ENCODE data around the gene DARS2.

DARS2 gene

DNA sequence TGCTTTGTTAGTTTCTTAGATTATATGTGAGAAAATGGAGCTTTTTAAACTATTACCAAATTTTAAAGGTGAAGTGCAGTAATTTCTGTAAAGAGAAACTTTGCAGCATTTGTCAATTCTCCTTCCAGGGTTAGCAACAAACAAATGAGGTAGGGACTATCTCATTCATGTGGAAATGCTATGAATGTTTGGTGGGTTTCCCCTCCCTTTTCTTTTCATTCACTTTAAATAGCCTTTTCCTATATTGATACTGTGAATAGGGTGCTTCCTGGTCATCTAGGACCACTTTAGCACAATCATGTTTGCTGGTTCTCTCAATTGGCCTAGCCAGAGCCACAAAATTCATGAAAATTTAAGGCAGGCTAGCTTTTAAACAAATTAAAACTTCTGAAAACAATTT is 64.3 kb downstream of the DARS2 start:
- no peak for DNase-seq

DNA sequence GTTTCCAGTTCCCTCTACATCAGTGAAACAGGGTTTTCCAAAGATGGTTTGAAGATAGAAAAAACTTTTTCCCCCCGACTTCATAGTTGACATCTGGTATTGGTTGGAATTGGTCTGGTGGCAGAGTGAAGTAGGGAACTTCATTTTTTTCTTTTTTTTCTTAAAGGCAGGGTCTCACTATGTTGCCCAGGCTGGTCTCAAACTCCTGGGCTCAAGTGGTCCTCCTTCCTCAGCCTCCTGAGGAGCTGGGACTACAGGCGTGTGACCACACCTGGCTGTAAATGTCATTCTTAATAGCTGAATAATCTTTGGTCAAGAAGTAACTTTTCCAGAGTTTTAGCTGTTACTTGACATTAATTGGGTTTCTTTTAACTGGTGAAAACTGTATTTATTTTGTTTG is 65.4 kb downstream of the DARS2 start:
- no peak for DNase-seq

DNA sequence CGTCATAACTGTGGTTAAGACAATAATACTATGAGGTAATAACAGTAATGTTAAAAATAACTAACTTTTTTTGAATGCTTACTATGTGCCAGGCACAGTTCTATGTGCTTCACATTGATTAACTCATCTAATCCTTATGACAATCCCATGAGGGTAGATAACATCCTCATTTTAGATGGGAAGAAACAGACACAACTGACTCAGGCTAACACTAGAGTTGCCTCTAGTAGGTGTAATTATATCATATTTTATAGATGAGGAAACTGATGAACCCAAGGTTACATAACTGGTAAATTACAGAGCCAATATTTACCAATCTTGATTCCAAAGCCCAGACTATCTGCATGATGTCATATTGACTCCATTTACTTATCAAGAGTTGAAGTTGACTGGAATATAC is 69.1 kb downstream of the DARS2 start:
- DNase-seq = no peak

DNA sequence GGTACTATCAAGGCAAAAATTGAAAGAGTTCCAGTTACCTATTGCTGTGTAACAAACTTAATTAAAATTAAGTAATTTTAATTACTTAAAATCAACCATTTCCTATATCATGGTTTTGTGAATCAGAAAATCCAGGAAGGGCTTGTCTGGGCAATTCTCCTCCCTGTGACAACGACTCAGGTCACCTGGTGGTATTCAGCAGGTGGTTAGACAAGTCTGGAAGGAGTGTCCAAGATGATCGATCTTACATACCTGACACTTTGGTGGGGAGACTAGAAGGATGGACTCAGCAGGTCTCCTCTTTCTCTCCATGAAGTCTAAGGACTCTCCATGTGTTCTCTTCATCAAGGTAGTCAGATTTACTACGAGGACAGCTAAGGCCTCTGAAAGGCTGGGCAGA is 69.7 kb downstream of the DARS2 start:
- no peak for DNase-seq

DNA sequence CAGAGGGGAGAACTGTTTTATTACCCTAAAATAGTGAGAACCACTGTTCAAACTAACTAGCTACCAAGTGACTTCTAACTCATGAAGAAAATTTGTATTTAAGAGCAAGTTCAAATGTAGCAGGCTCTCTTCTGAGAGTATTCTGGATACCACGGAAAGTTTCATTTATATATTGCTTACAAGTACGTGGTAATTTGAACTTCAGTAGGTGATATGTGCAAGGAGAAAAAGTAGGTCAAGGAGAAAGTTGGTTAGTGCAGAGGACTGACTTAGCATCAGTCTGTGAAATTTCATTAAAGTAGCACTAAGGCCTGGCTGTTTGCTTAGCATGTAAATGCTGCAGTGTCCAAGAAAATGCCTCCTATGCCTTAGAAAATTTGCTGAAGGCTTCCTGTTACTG is 76.0 kb downstream of the DARS2 start:
- DNase-seq = no peak

DNA sequence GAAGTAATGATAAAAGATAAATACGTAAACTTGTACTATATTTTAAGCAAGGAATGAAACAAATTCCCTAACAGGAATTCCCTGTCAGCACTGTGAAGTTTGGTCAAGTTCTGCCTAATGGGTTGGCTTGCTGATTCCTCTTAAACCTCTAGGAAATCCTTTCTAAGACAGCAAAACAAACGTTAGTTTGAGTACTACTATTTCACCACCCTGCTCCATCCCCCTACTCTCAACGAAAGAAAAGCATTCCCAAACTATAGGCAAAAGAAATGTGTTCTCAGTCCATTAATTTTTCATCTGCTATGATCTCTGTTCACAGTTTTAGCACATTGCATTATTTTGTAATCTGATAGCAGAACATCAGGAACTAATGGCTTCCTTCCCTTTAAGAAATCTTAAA is 76.5 kb downstream of the DARS2 start:
- no peak for DNase-seq

DNA sequence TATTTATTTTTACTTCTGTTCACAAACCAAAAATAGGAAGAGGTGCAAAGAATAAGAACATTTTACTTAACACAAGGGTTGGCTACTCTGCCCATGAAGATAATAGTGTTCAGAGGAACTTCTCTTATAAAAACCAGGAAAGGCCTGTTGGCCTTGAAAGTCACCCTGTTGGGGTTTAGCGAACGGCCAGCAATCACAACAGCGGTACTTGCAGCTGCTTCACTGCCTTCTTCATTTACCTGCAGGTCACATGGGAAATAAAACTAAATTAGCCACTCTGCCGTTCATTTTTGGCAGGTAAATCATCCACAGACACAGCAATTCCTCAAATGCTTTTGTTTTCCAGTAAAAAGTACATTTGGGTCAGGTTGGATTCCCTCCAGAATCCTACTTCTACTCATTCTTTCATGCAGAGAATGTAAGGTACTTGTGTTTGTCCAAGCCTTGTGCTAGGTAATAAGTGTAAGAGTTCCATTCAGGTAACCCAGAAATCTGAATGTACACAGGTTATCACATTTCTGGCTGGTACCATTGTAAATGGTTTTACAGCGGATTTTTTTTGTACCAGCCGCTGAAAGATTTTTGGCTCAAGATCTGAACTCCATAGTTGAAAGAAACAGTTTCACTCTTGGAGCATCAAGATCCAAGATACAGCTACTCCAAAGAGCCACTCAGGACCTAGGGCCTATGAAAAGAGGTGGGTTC is 79.5 kb downstream of the DARS2 start:
- DNase-seq = no peak

Measured in stimulated activated CD4-positive, alpha-beta T cell treated with anti-CD3 and anti-CD28 coated beads, Interleukin-2, amount 100 ng/mL, for 48 hours (primary cell).